ENCODE measurements around the gene FAM131B. TPM values are rescaled to one million over a fixed set of nuclear protein-coding genes. Genes with fewer than 3 reads are reported as not detected.

FAM131B gene
- total RNA-seq, 1 experiment from 2014 or later: 17.3 TPM

DNA sequence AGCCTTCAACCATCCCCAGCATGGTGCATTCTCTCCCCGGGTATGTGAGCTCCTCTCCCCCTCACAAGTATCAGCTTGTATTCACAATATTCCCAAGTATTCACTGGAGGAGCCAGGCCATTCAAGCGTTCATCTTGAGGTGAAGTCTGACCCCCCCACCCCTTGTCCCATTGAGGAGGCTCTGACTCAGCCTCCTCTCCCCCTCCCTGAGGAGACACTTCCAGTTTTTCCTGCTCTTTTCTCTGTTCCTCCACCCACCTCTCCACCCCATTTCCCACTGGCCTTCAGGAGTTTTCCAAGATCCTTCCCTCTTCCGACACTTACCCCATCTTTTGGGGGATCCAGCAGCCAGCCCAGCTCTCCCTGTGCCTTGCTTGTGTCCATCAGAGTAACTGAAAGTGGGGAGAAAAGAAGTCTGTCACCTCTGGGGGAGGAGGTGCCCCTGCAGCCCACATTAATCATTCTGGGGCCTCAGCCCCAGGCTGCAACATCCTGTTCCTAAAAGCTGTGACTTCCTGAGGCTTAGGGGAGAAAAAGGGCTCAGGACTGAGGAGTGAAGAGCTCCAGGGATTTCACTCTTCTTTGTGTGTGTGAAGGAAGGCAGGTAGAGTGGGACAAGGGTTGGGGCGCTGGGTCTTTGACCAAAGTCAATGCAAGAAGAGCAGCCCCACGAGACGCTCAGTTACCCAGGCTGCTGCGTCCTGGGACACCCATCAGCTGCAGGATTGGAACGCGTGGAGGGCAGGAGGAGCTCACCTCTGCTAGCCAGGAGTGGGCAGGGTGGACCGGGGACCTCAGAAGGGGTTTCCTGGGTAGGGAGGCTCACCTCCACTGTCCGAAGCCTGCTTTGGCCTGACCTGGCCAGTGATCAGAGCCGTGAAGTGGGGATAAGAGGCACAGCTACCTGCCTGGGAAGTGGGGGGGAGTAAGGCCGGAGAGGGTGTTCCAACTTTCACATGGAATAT, 45.1 kb upstream of the FAM131B start:
- no peaks in the 10 kb centered on the region for H3K9me3 Mint-ChIP-seq
- Histone ChIP-seq H4K20me1 (ENCODE audit: control insufficient read depth, insufficient read depth, insufficient read length) (no peaks in the 10 kb centered on the region), H4K91ac (ENCODE audit: insufficient read length, low read depth, low read length) (no peak overlapping the region), H3K27ac (ENCODE audit: insufficient read length, low read depth, low read length) (no peak overlapping the region), H4K5ac (ENCODE audit: insufficient read length, low read depth, low read length) (no peak overlapping the region), H3K4ac (ENCODE audit: low read depth, low read length) (no peak overlapping the region), H2BK12ac (ENCODE audit: insufficient read length, low read depth, low read length) (no peak overlapping the region), H4K8ac (replicated peaks; ENCODE audit: insufficient read length, low read depth, low read length) (no peak overlapping the region), H3K56ac (ENCODE audit: insufficient read length, low read depth, low read length) (no peak overlapping the region), H3T11ph (ENCODE audit: low read length) (no peak overlapping the region), H3K79me1 (ENCODE audit: insufficient read depth, low read depth, low read length, poor library complexity, severe bottlenecking) (no peaks in the 10 kb centered on the region), H3K14ac (ENCODE audit: insufficient read depth, low read length) (peak overlapping the region; percentile 83; the same call in 1 of the 2 replicates), H3K4me2 (ENCODE audit: insufficient read depth, insufficient read length, low read length) (peak overlapping the region; percentile 87), H2AK5ac (ENCODE audit: insufficient read length, low read length) (no peak overlapping the region), H3K18ac (ENCODE audit: insufficient read length, low read depth, low read length) (no peak overlapping the region), H3K27me3 (ENCODE audit: insufficient read depth, low read length) (no peaks in the 10 kb centered on the region), H3K79me2 (ENCODE audit: insufficient read depth, low read length) (peaks cover 12% of the 10 kb centered on the region; the same call in 1 of the 2 replicates), H3K9me3 (ENCODE audit: control insufficient read depth, low read depth, low read length) (no peaks in the 10 kb centered on the region), H2AFZ (ENCODE audit: low read length) (no peak overlapping the region), H2BK15ac (ENCODE audit: low read depth, low read length) (no peak overlapping the region), H2BK20ac (ENCODE audit: low read depth, low read length, poor library complexity, severe bottlenecking) (no peak overlapping the region), H3K9ac (ENCODE audit: extremely low read depth, insufficient read length, low read length) (peak overlapping the region; percentile 65), H3K23ac (ENCODE audit: insufficient read length, low read depth, low read length) (no peak overlapping the region), H3K23me2 (ENCODE audit: insufficient read length, low read depth, low read length, poor library complexity, severe bottlenecking) (peaks cover 10% of the 10 kb centered on the region), H2BK5ac (ENCODE audit: insufficient read length, low read length) (no peak overlapping the region), H2BK120ac (ENCODE audit: low read depth, low read length, poor library complexity, severe bottlenecking) (no peak overlapping the region), H3K4me1 (ENCODE audit: insufficient read depth, low read length) (peaks cover 30% of the 10 kb centered on the region)
- H3K36me3 Mint-ChIP-seq (ENCODE audit: insufficient read depth in 1 of 3, low read depth in 3 of 3): peaks cover 29 to 35% (median 32%) of the 10 kb centered on the region in 3 experiments
- peaks cover 73 to 77% of the 10 kb centered on the region in 2 experiments for H3K4me1 Mint-ChIP-seq
- H3K27ac Mint-ChIP-seq: peak overlapping the region; percentile 83 to 96 (median 87)
- no CpG with 5 or more reads among the region's 13 CpGs for WGBS (ENCODE audit: extremely low coverage, insufficient read length, low lambda C conversion rate)
- no peak for DNase-seq
- peak overlapping the region; percentile 87 to 96 for H3K4me3 Mint-ChIP-seq
- TF ChIP-seq, protein P1, sequence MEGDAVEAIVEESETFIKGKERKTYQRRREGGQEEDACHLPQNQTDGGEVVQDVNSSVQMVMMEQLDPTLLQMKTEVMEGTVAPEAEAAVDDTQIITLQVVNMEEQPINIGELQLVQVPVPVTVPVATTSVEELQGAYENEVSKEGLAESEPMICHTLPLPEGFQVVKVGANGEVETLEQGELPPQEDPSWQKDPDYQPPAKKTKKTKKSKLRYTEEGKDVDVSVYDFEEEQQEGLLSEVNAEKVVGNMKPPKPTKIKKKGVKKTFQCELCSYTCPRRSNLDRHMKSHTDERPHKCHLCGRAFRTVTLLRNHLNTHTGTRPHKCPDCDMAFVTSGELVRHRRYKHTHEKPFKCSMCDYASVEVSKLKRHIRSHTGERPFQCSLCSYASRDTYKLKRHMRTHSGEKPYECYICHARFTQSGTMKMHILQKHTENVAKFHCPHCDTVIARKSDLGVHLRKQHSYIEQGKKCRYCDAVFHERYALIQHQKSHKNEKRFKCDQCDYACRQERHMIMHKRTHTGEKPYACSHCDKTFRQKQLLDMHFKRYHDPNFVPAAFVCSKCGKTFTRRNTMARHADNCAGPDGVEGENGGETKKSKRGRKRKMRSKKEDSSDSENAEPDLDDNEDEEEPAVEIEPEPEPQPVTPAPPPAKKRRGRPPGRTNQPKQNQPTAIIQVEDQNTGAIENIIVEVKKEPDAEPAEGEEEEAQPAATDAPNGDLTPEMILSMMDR (conservative IDR thresholded peaks at IDR 0.05): no peak
- H3K27me3 Mint-ChIP-seq (ENCODE audit: low read depth): no peaks in the 10 kb centered on the region
